Measurements from ENCODE around the gene DDX10. TPM values are rescaled to one million over a fixed set of nuclear protein-coding genes. Genes with fewer than 3 reads are reported as not detected.

DDX10 gene
- total and polyA plus RNA-seq, 9 of the 15 experiments (the other 6 are each of a cell fraction or from before 2014, with no cell fraction given), result 33.9 to 94.6 (median 50.7) TPM

DNA sequence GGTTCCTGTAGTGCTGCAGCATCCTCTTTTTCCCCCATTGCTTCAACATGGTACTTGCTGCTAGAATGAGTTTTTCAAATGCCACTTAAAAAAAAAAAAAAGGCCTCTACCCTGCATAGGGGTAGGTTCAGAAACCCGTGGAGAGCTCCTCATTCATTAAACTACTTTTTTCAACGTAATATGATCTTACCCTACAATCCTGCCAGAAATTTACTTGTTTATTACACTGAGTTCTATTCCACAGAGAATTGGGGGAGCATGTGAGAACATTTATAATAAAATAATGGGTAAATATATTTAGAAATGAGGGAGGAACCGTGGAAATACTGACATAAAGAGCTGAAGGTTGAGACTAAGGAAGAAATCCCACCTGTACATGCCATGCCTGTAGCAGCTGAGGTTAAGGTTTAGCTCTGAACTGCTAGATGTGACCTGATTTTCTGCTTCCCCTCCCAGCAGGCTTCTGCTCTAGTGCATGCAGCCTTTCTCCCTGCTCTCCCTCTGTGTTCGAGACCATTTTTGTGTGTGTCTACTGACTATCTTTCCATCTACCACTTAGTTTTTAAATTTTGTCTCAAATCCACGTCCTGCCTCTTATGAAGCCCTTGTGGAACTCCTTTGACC, 225.7 kb downstream of the DDX10 start:
- Histone ChIP-seq H3K27me3 (ENCODE audit: control insufficient read depth in 2 of 2, insufficient read depth in 2 of 2, low read length in 2 of 2) (no peaks in the 10 kb centered on the region), H3K9ac (ENCODE audit: insufficient read depth in 1 of 2, low read depth in 2 of 2, low read length in 2 of 2) (no peak overlapping the region), H3K4me2 (ENCODE audit: insufficient read depth, low read length) (no peak overlapping the region), H4K20me1 (replicated peaks; ENCODE audit: control insufficient read depth, insufficient read depth, low read length) (no peaks in the 10 kb centered on the region), H3K4me3 (no peak overlapping the region), H3K79me2 (ENCODE audit: control insufficient read depth, insufficient read depth, low read length) (no peaks in the 10 kb centered on the region), H3K27ac (ENCODE audit: extremely low read depth, low read depth, low read length) (no peak overlapping the region), H3K36me3 (ENCODE audit: control insufficient read depth, insufficient read depth, low read length) (no peaks in the 10 kb centered on the region), H3K9me3 (replicated peaks; ENCODE audit: control insufficient read depth, insufficient read depth, low read depth, low read length) (no peaks in the 10 kb centered on the region), H3K9me1 (ENCODE audit: control insufficient read depth, insufficient read depth, low read length) (no peaks in the 10 kb centered on the region), H2AFZ (ENCODE audit: low read depth, low read length) (no peak overlapping the region), H3K4me1 (replicated peaks in 1 of 2; ENCODE audit: control insufficient read depth in 2 of 2, insufficient read depth in 2 of 2, low read length in 2 of 2) (no peaks in the 10 kb centered on the region)
- intact Hi-C loops (cut with micrococcal nuclease), result no loop called here
- in situ Hi-C loops (cut with MboI), result no loop called here
- POLR2A ChIA-PET, result interaction anchor here (0.7 kb wide), 1 partner anchor 9 kb away, joined by 3 read pairs; no protein-coding TSS in a partner anchor
- CTCF ChIA-PET (ENCODE audit: low intra/inter-chr PET ratio), result no interaction called here
- BruUV-seq (replicated peaks), result no TSS peak
- WGBS (ENCODE audit: insufficient coverage, low coverage, missing lambda C conversion rate), result 64% methylated on average over 5 of the region's 5 CpGs
- DNase-seq (ENCODE audit: extremely low read depth in 1 of 4, low spot score in 3 of 4) (no peak), ATAC-seq (no peak; the same call in 2 of the 3 replicates), FAIRE-seq (no peak)
- TF ChIP-seq, protein P1, sequence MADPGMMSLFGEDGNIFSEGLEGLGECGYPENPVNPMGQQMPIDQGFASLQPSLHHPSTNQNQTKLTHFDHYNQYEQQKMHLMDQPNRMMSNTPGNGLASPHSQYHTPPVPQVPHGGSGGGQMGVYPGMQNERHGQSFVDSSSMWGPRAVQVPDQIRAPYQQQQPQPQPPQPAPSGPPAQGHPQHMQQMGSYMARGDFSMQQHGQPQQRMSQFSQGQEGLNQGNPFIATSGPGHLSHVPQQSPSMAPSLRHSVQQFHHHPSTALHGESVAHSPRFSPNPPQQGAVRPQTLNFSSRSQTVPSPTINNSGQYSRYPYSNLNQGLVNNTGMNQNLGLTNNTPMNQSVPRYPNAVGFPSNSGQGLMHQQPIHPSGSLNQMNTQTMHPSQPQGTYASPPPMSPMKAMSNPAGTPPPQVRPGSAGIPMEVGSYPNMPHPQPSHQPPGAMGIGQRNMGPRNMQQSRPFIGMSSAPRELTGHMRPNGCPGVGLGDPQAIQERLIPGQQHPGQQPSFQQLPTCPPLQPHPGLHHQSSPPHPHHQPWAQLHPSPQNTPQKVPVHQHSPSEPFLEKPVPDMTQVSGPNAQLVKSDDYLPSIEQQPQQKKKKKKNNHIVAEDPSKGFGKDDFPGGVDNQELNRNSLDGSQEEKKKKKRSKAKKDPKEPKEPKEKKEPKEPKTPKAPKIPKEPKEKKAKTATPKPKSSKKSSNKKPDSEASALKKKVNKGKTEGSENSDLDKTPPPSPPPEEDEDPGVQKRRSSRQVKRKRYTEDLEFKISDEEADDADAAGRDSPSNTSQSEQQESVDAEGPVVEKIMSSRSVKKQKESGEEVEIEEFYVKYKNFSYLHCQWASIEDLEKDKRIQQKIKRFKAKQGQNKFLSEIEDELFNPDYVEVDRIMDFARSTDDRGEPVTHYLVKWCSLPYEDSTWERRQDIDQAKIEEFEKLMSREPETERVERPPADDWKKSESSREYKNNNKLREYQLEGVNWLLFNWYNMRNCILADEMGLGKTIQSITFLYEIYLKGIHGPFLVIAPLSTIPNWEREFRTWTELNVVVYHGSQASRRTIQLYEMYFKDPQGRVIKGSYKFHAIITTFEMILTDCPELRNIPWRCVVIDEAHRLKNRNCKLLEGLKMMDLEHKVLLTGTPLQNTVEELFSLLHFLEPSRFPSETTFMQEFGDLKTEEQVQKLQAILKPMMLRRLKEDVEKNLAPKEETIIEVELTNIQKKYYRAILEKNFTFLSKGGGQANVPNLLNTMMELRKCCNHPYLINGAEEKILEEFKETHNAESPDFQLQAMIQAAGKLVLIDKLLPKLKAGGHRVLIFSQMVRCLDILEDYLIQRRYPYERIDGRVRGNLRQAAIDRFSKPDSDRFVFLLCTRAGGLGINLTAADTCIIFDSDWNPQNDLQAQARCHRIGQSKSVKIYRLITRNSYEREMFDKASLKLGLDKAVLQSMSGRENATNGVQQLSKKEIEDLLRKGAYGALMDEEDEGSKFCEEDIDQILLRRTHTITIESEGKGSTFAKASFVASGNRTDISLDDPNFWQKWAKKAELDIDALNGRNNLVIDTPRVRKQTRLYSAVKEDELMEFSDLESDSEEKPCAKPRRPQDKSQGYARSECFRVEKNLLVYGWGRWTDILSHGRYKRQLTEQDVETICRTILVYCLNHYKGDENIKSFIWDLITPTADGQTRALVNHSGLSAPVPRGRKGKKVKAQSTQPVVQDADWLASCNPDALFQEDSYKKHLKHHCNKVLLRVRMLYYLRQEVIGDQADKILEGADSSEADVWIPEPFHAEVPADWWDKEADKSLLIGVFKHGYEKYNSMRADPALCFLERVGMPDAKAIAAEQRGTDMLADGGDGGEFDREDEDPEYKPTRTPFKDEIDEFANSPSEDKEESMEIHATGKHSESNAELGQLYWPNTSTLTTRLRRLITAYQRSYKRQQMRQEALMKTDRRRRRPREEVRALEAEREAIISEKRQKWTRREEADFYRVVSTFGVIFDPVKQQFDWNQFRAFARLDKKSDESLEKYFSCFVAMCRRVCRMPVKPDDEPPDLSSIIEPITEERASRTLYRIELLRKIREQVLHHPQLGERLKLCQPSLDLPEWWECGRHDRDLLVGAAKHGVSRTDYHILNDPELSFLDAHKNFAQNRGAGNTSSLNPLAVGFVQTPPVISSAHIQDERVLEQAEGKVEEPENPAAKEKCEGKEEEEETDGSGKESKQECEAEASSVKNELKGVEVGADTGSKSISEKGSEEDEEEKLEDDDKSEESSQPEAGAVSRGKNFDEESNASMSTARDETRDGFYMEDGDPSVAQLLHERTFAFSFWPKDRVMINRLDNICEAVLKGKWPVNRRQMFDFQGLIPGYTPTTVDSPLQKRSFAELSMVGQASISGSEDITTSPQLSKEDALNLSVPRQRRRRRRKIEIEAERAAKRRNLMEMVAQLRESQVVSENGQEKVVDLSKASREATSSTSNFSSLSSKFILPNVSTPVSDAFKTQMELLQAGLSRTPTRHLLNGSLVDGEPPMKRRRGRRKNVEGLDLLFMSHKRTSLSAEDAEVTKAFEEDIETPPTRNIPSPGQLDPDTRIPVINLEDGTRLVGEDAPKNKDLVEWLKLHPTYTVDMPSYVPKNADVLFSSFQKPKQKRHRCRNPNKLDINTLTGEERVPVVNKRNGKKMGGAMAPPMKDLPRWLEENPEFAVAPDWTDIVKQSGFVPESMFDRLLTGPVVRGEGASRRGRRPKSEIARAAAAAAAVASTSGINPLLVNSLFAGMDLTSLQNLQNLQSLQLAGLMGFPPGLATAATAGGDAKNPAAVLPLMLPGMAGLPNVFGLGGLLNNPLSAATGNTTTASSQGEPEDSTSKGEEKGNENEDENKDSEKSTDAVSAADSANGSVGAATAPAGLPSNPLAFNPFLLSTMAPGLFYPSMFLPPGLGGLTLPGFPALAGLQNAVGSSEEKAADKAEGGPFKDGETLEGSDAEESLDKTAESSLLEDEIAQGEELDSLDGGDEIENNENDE (IDR thresholded peaks at IDR 0.05; ENCODE audit: low read depth, low read length), result no peak
- no peak for TF ChIP-seq ZNF143 (CRISPR knock-in tag; IDR thresholded peaks at IDR 0.05)
- no peak for TF ChIP-seq FOS (IDR thresholded peaks at IDR 0.05; ENCODE audit: extremely low read depth, insufficient read length)
- TF ChIP-seq ELF4 (CRISPR knock-in tag; IDR thresholded peaks at IDR 0.05), result no peak
- no peak for TF ChIP-seq RUNX1 (IDR thresholded peaks at IDR 0.05; ENCODE audit: low read depth)
- no peak for TF ChIP-seq ZNF23 (CRISPR knock-in tag; IDR thresholded peaks at IDR 0.05)
- no peak for TF ChIP-seq SNIP1 (IDR thresholded peaks at IDR 0.05; ENCODE audit: low read depth)
- no peak for TF ChIP-seq ZNF507 (tag; conservative IDR thresholded peaks at IDR 0.05)
- TF ChIP-seq TBP (optimal IDR thresholded peaks at IDR 0.05; ENCODE audit: low read depth, low read length), result no peak
- TF ChIP-seq ELF2 (CRISPR knock-in tag; IDR thresholded peaks at IDR 0.05), result no peak
- TF ChIP-seq TAF7 (tag; IDR thresholded peaks at IDR 0.05), result no peak
- no peak for TF ChIP-seq GABPA (tag; conservative IDR thresholded peaks at IDR 0.05; ENCODE audit: low read depth)
- TF ChIP-seq PHF21A (IDR thresholded peaks at IDR 0.05; ENCODE audit: borderline replicate concordance, low read depth), result no peak
- no peak for TF ChIP-seq ZFX (CRISPR knock-in tag; IDR thresholded peaks at IDR 0.05)
